ENCODE data around the gene DNAJA2.
"Not testable (repeated sequence)": the region's sequence is repeated elsewhere in the genome, so short reads cannot be mapped to it uniquely, and the experiment has no call there.

Gene DNAJA2

DNA sequence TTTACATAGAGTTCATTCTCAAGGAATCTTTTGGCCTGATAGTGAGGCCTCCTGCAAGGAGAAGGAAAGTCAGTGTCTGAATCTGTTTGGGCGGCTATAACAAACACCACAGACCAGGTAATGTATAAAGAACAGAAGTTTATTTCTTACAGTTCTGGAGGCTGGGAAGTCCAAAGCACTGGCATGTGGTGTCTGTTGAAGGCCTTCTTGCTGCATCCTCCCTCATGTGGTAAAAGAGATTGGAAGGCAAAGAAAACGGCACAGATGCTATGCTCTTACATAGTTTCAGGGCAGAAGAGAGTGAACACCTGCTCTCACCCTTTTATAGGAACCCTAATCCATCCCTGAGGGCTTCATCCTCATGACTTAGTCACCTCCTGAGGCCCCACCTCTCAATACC, 31.2 kb upstream of the DNAJA2 start:
- no peak for DNase-seq (ENCODE audit: insufficient read length, low spot score)
- TF ChIP-seq POLR2AphosphoS5 (IDR thresholded peaks at IDR 0.05; ENCODE audit: low read depth, low read length) (no peak), POLR2A (IDR thresholded peaks at IDR 0.05; ENCODE audit: low read depth, low read length) (no peak), TAF1 (IDR thresholded peaks at IDR 0.05; ENCODE audit: low read depth, low read length) (no peak), POU2F2 (IDR thresholded peaks at IDR 0.05; ENCODE audit: low read depth, low read length) (no peak), SPI1 (IDR thresholded peaks at IDR 0.05; ENCODE audit: low read depth, low read length) (no peak), PAX5 (IDR thresholded peaks at IDR 0.05; ENCODE audit: insufficient read depth, low read length, severe bottlenecking) (no peak)
- no peak for FAIRE-seq

DNA sequence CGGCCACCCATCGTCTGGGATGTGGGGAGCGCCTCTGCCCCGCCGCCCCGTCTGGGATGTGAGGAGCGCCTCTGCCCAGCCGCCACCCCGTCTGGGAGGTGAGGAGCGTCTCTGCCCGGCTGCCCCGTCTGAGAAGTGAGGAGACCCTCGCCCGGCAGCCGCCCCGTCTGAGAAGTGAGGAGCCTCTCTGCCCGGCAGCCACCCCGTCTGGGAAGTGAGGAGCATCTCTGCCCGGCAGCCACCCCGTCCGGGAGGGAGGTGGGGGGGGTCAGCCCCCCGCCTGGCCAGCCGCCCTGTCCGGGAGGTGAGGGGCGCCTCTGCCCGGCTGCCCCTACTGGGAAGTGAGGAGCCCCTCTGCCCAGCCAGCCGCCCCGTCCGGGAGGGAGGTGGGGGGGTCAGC, 26.6 kb upstream of the DNAJA2 start:
- FAIRE-seq; DNase-seq (ENCODE audit: insufficient read length, low spot score): not testable (repeated sequence)

DNA sequence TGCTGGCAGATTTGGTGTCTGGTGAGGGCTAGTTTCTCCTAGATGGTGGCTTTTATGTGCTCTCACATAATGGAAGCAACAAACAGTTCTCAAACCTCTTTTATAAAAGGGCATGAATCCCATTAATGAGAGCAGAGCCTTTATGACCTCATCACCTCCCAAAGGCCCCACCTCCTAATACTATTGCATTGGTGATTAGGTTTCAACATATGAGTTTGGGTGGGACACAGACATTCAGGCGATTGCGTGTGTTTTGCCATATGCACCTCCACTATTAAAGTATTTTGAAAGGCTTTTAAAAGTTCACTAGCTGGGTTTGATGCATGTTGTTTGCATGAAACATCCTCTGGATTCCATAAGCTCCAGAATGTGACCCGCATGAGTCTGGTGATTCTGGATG, 24.4 kb upstream of the DNAJA2 start:
- FAIRE-seq: no peak
- TF ChIP-seq POLR2AphosphoS5 (IDR thresholded peaks at IDR 0.05; ENCODE audit: low read depth, low read length) (no peak), POLR2A (IDR thresholded peaks at IDR 0.05; ENCODE audit: low read depth, low read length) (no peak), POU2F2 (IDR thresholded peaks at IDR 0.05; ENCODE audit: low read depth, low read length) (no peak)
- no peak for DNase-seq (ENCODE audit: insufficient read length, low spot score)

DNA sequence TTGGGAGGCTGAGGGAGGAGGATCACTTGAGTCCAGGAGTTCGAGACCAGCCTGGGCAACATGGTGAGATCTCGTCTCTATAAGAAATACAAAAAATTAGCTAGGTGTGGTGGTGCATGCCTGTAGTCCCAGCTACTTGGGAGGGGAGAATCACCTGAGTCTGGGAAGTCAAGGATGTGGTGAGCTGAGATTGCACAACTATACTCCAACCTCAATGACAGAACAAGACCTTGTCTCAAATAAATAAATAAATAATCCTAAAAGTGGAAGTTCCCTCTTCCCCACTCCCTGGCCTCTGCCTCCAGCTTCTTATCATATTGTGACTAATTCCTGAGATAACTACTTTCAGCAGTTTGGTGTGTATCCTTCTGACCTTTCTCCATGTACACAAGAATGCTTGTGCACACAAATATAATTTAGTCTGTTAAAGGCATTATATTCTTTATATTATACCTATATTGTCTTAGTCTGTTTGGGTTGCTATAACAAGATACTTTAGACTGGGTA, 23.5 kb upstream of the DNAJA2 start:
- TF ChIP-seq POU2F2 (IDR thresholded peaks at IDR 0.05; ENCODE audit: low read depth, low read length): no peak
- no peak for TF ChIP-seq POLR2A (IDR thresholded peaks at IDR 0.05; ENCODE audit: low read depth, low read length)
- TF ChIP-seq POLR2AphosphoS5 (IDR thresholded peaks at IDR 0.05; ENCODE audit: low read depth, low read length): no peak
- no peak for DNase-seq (ENCODE audit: insufficient read length, low spot score)
- no peak for FAIRE-seq

DNA sequence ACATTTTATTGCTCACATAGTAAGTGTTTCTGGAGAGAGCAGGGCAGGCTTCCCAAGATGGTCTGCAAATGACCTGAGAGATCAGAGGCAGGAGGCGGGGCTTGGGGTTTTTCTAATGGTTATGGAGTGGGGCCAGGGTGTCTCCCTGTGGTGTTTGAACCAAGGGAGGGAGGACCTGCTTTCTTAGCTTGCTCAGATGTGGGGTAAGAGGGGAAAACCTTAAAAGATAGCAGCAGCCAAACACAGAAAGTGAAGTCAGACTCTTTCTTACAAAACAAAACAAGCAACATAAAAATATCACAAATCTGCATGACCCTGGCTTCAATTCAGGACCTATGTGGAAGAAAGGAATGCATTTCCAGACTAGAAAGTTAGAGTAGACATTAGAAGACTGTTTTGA, 22.9 kb upstream of the DNAJA2 start:
- DNase-seq (ENCODE audit: insufficient read length, low spot score) (no peak), FAIRE-seq (peak; percentile 75)
- TF ChIP-seq PAX5 (IDR thresholded peaks at IDR 0.05; ENCODE audit: insufficient read depth, low read length, severe bottlenecking): no peak
- no peak for TF ChIP-seq SPI1 (IDR thresholded peaks at IDR 0.05; ENCODE audit: low read depth, low read length)
- no peak for TF ChIP-seq POLR2AphosphoS5 (IDR thresholded peaks at IDR 0.05; ENCODE audit: low read depth, low read length)
- no peak for TF ChIP-seq POLR2A (IDR thresholded peaks at IDR 0.05; ENCODE audit: low read depth, low read length)
- no peak for TF ChIP-seq TAF1 (IDR thresholded peaks at IDR 0.05; ENCODE audit: low read depth, low read length)
- TF ChIP-seq POU2F2 (IDR thresholded peaks at IDR 0.05; ENCODE audit: low read depth, low read length): no peak

DNA sequence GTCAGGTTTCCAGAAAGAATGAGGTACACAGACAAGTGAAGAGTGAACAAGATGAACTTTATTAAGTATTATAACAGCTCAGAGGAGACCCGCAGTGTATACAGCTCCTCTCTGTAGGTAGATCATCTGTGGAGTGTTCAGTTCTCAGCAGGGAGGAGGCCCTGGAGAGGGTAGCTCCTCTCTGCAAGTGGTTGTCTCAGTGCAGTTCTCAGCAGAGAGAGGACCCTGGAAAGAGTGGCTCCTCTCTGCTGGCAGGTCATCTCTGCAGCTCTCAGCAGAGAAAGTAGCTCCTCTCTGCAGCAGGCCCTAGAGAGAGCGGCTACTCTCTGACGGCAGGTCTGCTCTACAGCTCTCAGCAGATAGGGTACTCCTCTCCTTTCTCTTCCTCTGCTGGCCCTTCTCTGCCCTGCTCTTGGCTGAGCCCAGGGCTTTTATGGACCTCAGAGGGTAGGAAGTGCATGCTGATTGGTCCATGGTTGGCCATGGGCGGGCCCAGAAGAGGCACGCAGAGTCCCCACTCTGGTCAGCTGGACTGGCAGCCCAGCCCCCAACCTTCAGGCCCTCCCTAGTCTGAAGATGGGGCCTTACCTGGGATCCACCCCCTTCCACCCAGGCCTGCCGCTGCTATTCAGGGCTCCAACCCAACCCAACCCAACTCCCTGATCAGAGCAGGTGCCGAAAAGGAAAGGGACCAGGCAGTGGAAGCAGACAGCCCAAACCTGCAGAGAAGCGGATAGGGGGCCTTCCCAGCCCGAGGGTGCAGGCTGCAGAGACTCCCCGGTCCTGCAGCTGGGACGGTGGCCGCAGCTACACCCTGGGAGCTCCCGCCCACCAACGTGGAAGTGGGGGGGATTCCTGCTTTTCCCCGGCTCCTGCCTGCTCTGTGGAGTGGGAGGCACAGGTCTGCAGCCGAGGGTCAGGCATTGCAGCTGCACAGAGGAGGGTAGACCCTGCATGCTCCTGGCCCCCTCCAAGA, 18.5 kb upstream of the DNAJA2 start:
- FAIRE-seq (no peak), DNase-seq (ENCODE audit: insufficient read length, low spot score) (no peak)
- no peak for TF ChIP-seq POU2F2 (IDR thresholded peaks at IDR 0.05; ENCODE audit: low read depth, low read length)
- no peak for TF ChIP-seq PAX5 (IDR thresholded peaks at IDR 0.05; ENCODE audit: insufficient read depth, low read length, severe bottlenecking)
- TF ChIP-seq TAF1 (IDR thresholded peaks at IDR 0.05; ENCODE audit: low read depth, low read length): no peak
- TF ChIP-seq POLR2A (IDR thresholded peaks at IDR 0.05; ENCODE audit: low read depth, low read length): no peak
- no peak for TF ChIP-seq POLR2AphosphoS5 (IDR thresholded peaks at IDR 0.05; ENCODE audit: low read depth, low read length)

DNA sequence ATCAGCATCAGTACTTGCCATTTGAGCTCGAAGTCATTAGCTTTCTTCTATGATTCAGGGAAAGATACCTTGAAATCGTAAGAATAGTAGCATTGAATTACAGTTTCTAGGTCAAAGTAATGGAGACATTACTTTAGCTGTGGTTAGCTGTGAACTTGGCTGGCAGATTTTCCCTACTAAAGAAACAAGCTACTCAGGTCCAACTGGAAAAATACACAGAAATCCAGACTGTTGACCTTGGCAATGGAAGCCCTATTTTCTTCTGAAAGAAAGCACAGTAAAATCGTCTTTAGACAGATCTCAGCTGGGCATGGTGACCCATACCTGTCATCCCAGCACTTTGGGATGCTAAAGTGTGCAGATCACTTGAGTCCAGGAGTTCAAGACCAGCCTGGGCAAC, 13.4 kb upstream of the DNAJA2 start:
- TF ChIP-seq PAX5 (IDR thresholded peaks at IDR 0.05; ENCODE audit: insufficient read depth, low read length, severe bottlenecking) (no peak), POLR2A (IDR thresholded peaks at IDR 0.05; ENCODE audit: low read depth, low read length) (no peak), POU2F2 (IDR thresholded peaks at IDR 0.05; ENCODE audit: low read depth, low read length) (no peak), SPI1 (IDR thresholded peaks at IDR 0.05; ENCODE audit: low read depth, low read length) (no peak)
- FAIRE-seq (no peak), DNase-seq (ENCODE audit: insufficient read length, low spot score) (no peak)

DNA sequence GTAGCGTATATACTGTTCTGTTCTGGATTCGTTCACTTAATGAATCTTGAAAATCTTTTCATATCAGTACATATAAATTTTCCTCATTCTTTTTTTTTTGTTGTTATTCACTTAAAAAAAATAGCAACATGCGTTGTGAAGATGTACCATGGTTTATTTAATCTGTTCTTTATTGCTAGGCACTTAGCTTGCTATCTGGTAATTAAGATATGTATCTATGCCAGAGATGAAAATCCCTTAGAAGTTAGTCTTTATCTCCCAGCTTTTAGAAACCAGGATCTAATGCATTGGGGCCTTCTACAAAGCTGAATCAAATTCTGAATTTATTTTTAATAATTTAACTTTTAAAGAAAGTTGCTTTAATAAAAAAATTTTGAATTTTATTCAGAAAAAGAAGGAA, 13.0 kb upstream of the DNAJA2 start:
- TF ChIP-seq PAX5 (IDR thresholded peaks at IDR 0.05; ENCODE audit: insufficient read depth, low read length, severe bottlenecking): no peak
- no peak for TF ChIP-seq POLR2A (IDR thresholded peaks at IDR 0.05; ENCODE audit: low read depth, low read length)
- TF ChIP-seq POU2F2 (IDR thresholded peaks at IDR 0.05; ENCODE audit: low read depth, low read length): no peak
- TF ChIP-seq POLR2AphosphoS5 (IDR thresholded peaks at IDR 0.05; ENCODE audit: low read depth, low read length): no peak
- no peak for TF ChIP-seq TAF1 (IDR thresholded peaks at IDR 0.05; ENCODE audit: low read depth, low read length)
- no peak for TF ChIP-seq SPI1 (IDR thresholded peaks at IDR 0.05; ENCODE audit: low read depth, low read length)
- DNase-seq (ENCODE audit: insufficient read length, low spot score) (no peak), FAIRE-seq (no peak)

DNA sequence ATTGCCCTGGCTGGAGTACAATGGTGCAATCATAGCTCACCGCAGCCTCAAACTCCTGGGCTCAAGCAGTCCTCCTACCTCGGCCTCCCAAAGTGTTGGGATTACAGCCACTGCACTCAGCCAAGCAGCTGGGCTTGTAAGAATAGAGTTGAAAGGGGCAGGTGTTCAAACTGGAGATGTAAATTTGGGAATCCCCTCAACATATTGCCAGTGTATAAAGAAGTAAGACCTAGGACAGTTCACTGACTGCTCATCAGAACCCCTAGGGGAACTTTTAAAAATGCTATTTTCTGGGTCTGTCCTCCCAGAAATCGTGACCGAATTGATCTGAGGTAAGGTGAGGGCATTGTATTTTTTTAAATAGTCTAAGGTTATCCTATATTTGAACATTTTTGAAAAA, 8.9 kb upstream of the DNAJA2 start:
- FAIRE-seq (no peak), DNase-seq (ENCODE audit: insufficient read length, low spot score) (no peak)
- TF ChIP-seq SPI1 (IDR thresholded peaks at IDR 0.05; ENCODE audit: low read depth, low read length) (no peak), POLR2A (IDR thresholded peaks at IDR 0.05; ENCODE audit: low read depth, low read length) (no peak), POU2F2 (IDR thresholded peaks at IDR 0.05; ENCODE audit: low read depth, low read length) (no peak), PAX5 (IDR thresholded peaks at IDR 0.05; ENCODE audit: insufficient read depth, low read length, severe bottlenecking) (no peak), POLR2AphosphoS5 (IDR thresholded peaks at IDR 0.05; ENCODE audit: low read depth, low read length) (no peak), TAF1 (IDR thresholded peaks at IDR 0.05; ENCODE audit: low read depth, low read length) (no peak)

DNA sequence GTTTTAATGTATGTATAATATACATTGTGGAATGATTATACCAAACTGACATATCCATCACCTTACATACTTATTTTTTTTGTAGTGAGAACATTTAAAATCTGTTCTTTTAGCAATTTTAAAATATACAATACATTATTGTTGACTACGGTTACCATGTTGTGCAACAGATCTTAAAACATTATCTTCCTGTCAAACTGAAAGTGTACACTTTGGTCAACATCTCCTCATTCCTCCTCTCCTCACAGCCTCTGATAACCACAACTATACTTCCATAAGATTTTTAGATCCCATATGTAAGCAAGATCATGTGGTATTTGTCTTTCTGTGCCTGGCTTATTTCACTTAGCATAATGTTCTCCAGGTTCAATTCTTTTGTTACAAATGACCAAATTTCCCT, 7.5 kb upstream of the DNAJA2 start:
- DNase-seq (ENCODE audit: insufficient read length, low spot score) (no peak), FAIRE-seq (no peak)
- no peak for TF ChIP-seq POLR2A (IDR thresholded peaks at IDR 0.05; ENCODE audit: low read depth, low read length)
- no peak for TF ChIP-seq POLR2AphosphoS5 (IDR thresholded peaks at IDR 0.05; ENCODE audit: low read depth, low read length)
- no peak for TF ChIP-seq TAF1 (IDR thresholded peaks at IDR 0.05; ENCODE audit: low read depth, low read length)
- no peak for TF ChIP-seq SPI1 (IDR thresholded peaks at IDR 0.05; ENCODE audit: low read depth, low read length)
- no peak for TF ChIP-seq PAX5 (IDR thresholded peaks at IDR 0.05; ENCODE audit: insufficient read depth, low read length, severe bottlenecking)
- TF ChIP-seq POU2F2 (IDR thresholded peaks at IDR 0.05; ENCODE audit: low read depth, low read length): no peak

All from GM12891 (cell line).